DMS153 treated with DMSO at 0.1 percent for 48 hours (cell line): ENCODE measurements around the gene NAGK.
"Not testable (repeated sequence)": the region's sequence is repeated elsewhere in the genome, so short reads cannot be mapped to it uniquely, and the experiment has no call there.

Source experiments
- DNase-seq: peaks from one replicate; lab custom pipeline; 2025; ENCODE audit not compliant: unreplicated experiment; lab: John Stamatoyannopoulos, UW

The NAGK gene

GRCh38 chr2:71103809-71104208 is 35.4 kb downstream of the NAGK start:
- DNase-seq, result no peak

DNA sequence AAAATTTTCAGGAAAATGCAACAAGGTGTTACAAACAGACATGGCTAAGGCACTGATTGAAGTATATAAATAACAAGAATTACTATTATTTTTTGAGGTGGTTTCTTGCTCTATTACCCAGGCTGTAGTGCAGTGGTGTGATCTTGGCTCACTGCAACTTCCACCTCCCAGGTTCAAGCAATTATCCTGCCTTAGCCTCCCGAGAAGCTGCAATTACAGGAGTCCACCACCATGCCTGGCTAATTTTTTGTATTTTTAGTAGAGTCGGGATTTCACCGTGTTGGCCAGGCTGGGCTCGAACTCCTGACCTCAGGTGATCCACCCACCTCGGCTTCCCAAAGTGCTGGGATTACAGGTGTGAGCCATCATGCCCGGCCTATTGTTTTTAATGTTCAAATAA is 38.0 kb downstream of the NAGK start:
- not testable (repeated sequence) for DNase-seq

- DNase-seq, result no peak
These were observed 39.6 kb downstream of the NAGK start for GRCh38 chr2:71108091-71108490.

- DNase-seq, result no peak
These were observed 45.4 kb downstream of the NAGK start for GRCh38 chr2:71113843-71114242.

GRCh38 chr2:71117063-71117462 is 48.6 kb downstream of the NAGK start:
- DNase-seq, result no peak

- no peak for DNase-seq
These were observed 51.7 kb downstream of the NAGK start for GRCh38 chr2:71120195-71120594.

DNA sequence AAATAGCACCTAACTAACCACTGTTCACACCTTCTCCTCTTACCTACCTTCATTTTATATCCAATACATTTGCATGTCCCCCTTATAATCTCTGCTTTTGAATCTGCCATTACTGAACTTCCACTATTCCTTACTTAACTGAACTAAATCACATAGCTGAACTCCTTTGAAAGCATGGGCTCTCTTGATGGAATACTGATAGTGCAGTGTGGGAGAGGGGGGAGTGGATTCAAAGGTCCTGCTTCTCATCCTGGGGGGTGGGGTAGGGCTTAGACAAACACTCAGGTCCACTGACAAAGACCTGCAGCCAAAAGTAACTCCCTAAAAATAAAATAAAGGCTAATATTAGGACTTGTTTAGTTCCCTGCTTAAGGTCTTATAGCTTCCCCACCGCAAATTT is 53.0 kb downstream of the NAGK start:
- DNase-seq, result no peak

GRCh38 chr2:71122387-71123298 is 54.2 kb downstream of the NAGK start:
- no peak for DNase-seq

DNA sequence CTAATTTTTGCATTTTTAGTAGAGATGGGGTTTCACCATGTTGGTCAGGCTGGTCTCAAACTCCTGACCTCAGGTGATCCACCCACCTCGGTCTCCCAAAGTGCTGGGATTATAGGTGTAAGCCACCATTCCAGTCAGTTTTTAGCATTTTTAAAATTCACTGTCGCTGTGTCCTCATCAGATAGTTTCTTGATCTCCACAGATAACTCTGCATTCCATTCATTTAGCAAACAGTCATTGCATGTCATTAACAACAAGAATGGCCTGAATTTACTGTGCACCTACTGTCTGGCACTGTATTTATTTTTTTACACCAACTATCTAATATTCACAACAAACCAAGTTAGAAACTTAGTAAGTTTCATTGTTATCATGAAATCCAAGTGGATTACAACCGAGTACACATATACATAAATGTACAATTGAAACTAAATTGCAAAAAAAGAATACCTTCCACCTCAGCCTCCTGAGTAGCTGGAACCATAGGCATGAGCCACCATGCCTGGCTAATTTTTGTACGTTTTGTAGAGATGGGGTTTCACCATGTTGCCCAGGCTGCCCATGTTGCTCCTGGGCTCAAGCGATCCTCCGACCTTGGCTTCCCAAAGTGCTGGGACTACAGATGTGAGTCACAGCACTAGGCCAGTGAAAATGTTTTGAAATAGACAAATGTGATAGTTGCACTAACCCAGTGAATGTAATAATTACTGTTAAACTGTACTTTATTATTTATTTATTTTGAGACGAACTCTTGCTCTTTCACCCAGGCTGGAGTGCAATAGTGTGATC is 57.3 kb downstream of the NAGK start:
- DNase-seq, result no peak

DNA sequence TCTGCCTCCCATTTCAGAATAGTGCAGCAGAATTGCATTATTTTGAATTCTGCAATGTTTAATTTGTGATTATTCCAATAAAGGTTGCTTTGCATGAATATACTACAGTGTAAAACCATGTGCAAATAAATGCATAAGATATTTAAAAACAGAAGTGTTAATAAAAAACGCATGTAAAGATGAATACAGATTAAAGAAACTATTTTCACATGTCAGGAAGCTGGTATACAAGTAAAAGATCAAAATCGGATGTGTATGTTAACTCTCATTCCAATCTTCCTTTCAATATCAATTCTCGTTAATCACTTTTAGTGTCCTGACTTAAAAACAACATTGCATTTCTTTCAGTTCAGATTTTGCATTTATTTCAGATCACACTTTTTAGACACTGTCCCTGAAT is 58.5 kb downstream of the NAGK start:
- DNase-seq, result no peak
